Lower leg skin (tissue), 3 donors: ENCODE measurements around the gene DDX10.

ENCODE experiments used
- CTCF ChIP-seq, 3 donors: fragments of 450-650 bp; IDR thresholded peaks; one replicate each; pipeline ENCODE4 v1.5.1; 2016; ENCODE audit warnings: antibody characterized with exemption in 3 of 3, mild to moderate bottlenecking in 3 of 3, moderate library complexity in 2 of 3
- POLR2A ChIP-seq, 2 donors: fragments of 450-650 bp; IDR thresholded peaks; one replicate each; pipeline ENCODE4 v1.6.1; 2016 to 2017; ENCODE audit warnings: antibody characterized with exemption in 2 of 2, mild to moderate bottlenecking in 1 of 2, moderate library complexity in 1 of 2

- TF ChIP-seq CTCF (IDR thresholded peaks at IDR 0.05) (no peak), POLR2A (IDR thresholded peaks at IDR 0.05) (no peak)
These were observed 247.7 kb downstream of the DDX10 start for GRCh38 chr11:108912581-108912980.
